HG02763 (cell line): Measurements from ENCODE around the gene FBXO24.
"Not testable (repeated sequence)": the region's sequence is repeated elsewhere in the genome, so short reads cannot be mapped to it uniquely, and the experiment has no call there.

Experiments
- ATAC-seq: cut with Tn5 transposase; IDR thresholded peaks from one replicate; pipeline ENCODE4 v1.9.1; 2021; ENCODE audit warnings: mild to moderate bottlenecking, moderate library complexity; ENCODE audit not compliant: unreplicated experiment

FBXO24 gene

GRCh38 chr7:100559127-100559526 lies 27.0 kb upstream of the FBXO24 start:
- ATAC-seq: no peak

DNA sequence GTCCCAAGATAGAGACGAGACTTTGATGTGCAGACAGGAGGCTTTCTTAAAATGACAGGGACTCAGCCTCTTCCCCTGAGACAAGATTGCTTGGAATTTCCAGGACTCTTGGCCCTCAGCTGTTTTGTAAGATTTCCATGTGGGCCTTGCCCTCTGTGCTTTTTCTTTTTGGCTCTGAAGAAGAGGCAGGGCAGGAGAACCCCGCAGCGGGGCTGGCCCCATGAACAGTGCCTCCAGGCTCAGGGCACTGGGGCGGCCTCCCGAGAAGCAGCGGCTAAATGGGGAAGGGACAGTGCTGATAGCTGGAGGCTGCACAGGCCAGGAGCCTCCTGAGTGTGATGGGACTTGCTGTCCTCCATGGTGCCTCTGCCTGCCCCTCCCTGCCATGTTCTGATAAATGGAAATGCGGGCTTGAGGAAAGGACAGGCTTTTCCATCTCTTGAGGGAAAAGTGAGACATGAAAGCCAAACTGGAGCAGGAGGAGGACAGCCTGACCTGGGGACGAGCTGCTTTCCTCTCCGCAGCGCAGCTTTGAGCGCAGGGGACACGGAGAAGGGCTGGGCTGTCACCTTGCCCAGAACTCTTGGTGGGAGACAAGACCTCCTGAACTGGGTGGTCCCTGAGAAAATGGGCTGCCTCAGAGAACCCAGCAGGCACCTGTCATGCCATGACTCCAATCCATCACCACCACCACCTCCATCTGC lies 24.5 kb upstream of the FBXO24 start:
- ATAC-seq: no peak

GRCh38 chr7:100562195-100563099 lies 23.7 kb upstream of the FBXO24 start:
- no peak for ATAC-seq

- ATAC-seq: no peak
These were observed 23.0 kb upstream of the FBXO24 start for GRCh38 chr7:100563100-100563564.

DNA sequence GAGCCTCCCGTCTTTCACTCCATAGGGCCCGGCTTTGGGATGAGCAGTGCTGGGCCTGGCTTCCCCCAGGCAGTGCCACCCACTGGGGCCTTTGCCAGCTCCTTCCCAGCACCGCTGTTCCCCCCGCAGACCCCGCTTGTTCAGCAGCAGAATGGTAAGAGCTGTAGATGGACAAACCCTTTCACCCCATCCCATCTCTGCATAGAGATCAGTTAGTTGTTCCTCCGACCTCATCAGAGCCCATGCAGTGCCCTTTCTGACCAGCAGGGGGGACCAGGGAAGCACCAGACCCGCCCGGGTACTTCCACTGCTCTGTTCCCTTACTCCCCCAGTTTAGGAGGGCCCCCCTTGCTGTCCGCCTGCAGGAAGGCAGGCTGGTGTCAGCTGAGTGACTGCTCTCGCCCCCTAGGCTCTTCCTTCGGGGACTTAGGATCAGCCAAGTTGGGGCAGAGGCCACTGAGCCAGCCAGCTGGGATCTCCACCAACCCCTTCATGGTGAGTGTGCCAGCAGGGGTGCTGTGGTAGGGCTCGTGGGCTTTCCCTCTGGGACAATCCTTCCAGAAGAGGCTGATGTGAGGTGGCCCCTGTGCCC lies 22.2 kb upstream of the FBXO24 start:
- ATAC-seq: no peak

DNA sequence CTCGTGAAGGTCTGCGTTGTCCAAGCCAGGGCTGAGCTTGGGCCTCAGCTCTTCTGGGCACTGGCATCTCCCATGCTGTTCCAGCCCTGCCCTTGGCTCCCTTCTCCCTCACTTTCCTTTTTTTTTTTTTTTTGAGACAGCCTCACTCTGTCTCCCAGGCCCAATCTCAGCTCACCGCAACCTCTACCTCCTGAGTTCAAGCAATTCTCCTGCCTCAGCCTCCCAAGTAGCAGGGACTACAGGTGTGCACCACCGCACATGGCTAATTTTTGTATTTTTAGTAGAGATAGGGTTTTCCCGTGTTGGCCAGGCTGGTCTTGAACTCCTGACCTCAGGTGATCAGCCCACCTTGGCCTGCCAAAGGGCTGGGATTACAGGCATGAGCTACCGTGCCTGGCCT lies 21.7 kb upstream of the FBXO24 start:
- not testable (repeated sequence) for ATAC-seq

GRCh38 chr7:100565133-100565571 lies 21.0 kb upstream of the FBXO24 start:
- ATAC-seq: no peak

DNA sequence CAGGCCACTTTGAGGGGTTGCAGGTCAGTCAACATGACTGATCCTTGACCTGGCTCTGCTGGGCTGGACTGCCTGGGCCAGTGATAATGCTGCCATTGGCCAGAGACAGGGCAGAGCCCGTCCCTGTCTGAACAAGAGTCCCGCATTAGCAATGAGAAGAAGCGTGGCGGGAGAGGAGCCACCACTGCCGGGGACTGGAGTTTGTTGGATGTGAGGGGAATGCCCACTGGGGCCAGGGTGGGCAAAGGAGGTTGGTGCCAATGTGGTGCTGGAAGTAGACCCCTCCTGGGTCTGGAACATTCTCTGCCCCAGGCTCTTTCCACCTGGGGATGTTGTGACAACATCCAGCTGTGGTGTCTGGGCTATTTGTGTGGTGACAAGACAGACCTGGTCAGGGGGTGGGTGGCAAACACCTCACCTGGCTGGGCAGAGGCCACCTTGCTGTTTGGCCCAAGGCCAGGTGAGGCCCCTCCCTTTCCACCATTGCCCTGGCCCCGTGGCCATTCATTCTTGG lies 20.1 kb upstream of the FBXO24 start:
- ATAC-seq: no peak

- no peak for ATAC-seq
These were observed 18.9 kb upstream of the FBXO24 start for GRCh38 chr7:100567031-100567730.

GRCh38 chr7:100567751-100568175 lies 18.4 kb upstream of the FBXO24 start:
- no peak for ATAC-seq

DNA sequence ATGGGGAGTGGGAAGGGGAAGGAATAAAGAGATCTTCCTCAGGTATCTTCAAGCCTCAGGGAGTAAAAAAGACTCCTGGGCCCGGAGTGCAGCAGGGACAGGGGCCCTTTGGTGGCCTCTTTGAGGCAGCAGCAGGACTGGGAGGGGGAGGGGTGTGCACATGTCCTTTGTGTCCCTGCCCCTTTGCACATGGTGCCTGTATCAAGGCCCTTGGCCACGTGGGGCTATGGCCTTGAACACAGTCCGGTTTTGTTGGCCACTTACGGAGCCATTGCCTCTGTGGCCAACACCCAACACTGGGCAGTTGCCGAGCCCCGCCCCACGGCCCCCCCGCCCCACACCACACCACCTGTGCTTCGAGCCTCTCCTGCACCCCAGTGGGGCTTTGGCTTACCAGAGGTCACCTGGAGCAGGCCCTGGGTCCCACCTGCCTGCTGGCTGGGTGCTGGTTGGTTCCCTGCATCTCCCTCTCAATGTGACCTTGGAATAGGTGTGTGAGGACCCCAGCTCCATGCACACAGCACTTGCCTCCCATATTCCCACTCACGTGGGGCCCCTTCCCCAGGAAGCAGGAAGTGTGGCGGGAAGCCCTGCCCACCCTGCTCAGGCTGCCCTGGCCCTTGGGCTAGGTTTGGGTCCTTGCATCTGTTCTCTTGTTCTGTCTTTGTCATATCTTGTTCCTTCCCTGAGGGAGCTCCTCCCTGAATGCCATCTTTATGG lies 17.8 kb upstream of the FBXO24 start:
- no peak for ATAC-seq

DNA sequence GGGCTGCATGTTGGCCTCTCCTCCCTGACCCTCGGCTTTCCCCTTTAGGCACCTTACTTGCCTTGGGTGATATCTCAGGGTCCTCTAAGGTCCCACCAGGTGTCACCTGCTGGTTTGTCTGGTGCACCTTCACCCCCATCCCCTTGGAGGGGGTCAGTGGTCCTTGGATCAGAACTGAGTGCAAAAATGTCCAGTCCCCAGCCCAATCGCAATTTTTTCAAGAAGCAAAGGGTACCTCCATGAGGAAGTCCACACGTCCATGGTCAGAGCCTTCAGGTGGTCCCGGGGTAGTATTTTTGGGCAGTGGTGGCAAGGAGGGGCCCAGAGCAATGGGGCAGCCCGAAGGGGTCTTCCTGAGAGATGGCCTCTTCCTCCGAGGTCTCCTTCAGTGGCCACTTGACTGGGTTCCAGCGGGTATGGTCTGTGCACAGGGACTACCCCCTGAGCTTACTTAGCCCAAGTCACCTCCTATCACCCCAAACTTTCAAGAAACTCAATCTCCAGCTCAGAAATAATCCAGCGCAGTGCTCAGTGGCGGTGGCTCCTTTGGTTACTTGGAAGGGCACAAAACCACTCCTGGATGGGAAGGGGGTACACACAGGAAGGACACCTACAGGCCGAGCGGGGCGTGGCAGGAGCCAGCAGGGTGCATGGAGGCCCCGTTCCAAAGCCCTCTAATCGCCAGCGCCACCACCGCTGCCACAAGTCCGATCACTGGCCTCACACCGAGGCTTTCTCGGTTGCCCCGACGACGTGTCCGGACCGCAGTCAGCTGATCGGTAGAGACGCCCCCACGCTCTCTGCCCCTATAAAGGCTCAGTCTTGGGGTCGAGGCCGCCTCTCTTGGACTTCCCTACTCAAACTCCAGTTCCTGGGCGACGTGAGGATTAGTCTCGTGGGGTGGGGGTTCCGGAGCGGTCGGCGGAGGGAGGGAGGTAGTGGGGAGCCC lies 17.0 kb upstream of the FBXO24 start:
- no peak for ATAC-seq

- ATAC-seq: no peak
These were observed 14.9 kb upstream of the FBXO24 start for GRCh38 chr7:100570954-100571828.

DNA sequence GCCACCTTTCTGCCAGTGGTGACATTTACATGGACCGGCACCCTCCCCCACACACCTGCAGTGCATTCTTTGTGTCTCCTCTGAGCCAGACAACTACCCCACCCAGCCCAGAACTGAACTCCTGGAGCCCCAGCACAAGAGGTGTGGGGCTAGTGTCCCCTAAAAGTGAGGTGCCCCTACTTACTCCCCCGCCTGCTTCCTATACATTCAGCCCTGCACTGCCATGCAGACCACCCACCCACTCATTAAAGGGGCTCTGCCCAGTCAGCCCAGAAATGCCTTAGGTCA lies 14.4 kb upstream of the FBXO24 start:
- no peak for ATAC-seq

GRCh38 chr7:100572281-100572948 lies 13.7 kb upstream of the FBXO24 start:
- no peak for ATAC-seq

DNA sequence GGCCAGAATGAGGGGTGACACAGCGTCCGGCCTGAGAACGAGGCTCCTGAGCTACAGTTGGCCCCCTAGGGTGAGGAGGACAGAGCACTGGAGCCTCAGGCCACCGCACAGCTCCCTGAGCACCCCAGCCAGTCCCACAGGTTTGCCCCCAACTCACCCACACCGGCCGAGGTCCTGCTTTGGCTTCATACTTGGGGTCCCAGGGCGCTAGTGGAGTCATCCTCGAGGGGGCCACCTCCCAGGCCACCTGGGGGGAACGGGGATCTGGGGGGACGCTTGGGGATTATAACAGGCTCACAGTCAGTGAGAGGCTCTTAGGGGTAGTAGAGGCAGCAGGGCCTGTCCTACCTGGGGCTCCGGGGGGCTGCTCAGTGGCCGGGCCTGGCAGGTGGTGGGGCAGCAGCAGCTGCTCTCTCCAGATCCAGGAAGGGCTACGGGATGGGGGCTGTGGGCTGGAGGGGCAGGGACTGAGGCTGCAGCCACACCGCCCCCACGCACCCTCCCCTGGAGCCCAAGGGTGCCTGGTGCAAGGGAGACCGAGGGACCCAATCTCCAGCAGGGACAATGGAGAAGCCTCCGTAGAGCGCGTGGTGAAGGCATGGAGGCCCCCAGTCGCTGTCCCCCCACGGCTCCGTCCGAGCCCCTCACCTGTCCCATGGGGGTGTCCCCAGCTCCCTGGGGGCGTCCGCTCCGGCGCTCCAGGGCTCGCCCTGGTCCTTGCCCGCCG lies 13.0 kb upstream of the FBXO24 start:
- ATAC-seq: no peak
